ENCODE data around the gene OSBPL2.
A peak's percentile ranks its signal among the peaks of the same experiment; 100 is the strongest.

- peak; percentile 54 to 96 (median 92) for TF ChIP-seq CTCF (IDR thresholded peaks at IDR 0.05)
- TF ChIP-seq POLR2A (IDR thresholded peaks at IDR 0.05), result no peak
Observed at GRCh38 chr20:62301773-62302340, 63.5 kb downstream of the OSBPL2 start.
